ENCODE measurements around the gene RPIA. TPM values are rescaled to one million over a fixed set of nuclear protein-coding genes. Genes with fewer than 3 reads are reported as not detected.
A peak's percentile ranks its signal among the peaks of the same experiment; 100 is the strongest.

The RPIA gene
- total and polyA plus RNA-seq, 2 of the 13 experiments (the other 11 are each of a cell fraction or from before 2014, with no cell fraction given), result 13.3 to 23.9 TPM

DNA sequence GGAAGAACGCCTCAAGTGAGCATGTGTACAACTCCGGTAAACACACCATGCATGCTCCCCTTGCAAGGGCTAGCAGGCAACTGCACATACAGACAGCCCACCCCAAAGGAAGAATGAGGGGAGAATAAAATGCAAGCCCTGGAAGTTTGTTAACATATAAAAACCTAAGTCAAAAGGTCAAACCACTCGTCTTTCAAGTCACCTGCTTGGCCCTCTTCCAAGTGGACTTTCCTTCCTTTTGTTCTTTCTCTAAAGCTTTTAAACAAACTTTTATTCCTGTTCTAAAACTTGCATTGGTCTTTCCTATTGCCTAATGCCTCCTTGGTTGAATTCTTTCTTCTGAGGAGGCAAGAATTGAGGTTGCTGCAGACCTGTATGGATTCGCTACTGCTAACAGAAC, 5.2 kb upstream of the RPIA start (continued):
- TF ChIP-seq GATAD2A (CRISPR knock-in tag; IDR thresholded peaks at IDR 0.05), result 0 out of 2 replicates have a peak, but pooled peaks have one; percentile 33
- TF ChIP-seq, protein P1, sequence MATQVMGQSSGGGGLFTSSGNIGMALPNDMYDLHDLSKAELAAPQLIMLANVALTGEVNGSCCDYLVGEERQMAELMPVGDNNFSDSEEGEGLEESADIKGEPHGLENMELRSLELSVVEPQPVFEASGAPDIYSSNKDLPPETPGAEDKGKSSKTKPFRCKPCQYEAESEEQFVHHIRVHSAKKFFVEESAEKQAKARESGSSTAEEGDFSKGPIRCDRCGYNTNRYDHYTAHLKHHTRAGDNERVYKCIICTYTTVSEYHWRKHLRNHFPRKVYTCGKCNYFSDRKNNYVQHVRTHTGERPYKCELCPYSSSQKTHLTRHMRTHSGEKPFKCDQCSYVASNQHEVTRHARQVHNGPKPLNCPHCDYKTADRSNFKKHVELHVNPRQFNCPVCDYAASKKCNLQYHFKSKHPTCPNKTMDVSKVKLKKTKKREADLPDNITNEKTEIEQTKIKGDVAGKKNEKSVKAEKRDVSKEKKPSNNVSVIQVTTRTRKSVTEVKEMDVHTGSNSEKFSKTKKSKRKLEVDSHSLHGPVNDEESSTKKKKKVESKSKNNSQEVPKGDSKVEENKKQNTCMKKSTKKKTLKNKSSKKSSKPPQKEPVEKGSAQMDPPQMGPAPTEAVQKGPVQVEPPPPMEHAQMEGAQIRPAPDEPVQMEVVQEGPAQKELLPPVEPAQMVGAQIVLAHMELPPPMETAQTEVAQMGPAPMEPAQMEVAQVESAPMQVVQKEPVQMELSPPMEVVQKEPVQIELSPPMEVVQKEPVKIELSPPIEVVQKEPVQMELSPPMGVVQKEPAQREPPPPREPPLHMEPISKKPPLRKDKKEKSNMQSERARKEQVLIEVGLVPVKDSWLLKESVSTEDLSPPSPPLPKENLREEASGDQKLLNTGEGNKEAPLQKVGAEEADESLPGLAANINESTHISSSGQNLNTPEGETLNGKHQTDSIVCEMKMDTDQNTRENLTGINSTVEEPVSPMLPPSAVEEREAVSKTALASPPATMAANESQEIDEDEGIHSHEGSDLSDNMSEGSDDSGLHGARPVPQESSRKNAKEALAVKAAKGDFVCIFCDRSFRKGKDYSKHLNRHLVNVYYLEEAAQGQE (IDR thresholded peaks at IDR 0.05; ENCODE audit: borderline replicate concordance in 1 of 2, low read depth in 1 of 2, low read length in 2 of 2), result no peak
- no peak for TF ChIP-seq NFRKB (IDR thresholded peaks at IDR 0.05)
- TF ChIP-seq, protein P2, sequence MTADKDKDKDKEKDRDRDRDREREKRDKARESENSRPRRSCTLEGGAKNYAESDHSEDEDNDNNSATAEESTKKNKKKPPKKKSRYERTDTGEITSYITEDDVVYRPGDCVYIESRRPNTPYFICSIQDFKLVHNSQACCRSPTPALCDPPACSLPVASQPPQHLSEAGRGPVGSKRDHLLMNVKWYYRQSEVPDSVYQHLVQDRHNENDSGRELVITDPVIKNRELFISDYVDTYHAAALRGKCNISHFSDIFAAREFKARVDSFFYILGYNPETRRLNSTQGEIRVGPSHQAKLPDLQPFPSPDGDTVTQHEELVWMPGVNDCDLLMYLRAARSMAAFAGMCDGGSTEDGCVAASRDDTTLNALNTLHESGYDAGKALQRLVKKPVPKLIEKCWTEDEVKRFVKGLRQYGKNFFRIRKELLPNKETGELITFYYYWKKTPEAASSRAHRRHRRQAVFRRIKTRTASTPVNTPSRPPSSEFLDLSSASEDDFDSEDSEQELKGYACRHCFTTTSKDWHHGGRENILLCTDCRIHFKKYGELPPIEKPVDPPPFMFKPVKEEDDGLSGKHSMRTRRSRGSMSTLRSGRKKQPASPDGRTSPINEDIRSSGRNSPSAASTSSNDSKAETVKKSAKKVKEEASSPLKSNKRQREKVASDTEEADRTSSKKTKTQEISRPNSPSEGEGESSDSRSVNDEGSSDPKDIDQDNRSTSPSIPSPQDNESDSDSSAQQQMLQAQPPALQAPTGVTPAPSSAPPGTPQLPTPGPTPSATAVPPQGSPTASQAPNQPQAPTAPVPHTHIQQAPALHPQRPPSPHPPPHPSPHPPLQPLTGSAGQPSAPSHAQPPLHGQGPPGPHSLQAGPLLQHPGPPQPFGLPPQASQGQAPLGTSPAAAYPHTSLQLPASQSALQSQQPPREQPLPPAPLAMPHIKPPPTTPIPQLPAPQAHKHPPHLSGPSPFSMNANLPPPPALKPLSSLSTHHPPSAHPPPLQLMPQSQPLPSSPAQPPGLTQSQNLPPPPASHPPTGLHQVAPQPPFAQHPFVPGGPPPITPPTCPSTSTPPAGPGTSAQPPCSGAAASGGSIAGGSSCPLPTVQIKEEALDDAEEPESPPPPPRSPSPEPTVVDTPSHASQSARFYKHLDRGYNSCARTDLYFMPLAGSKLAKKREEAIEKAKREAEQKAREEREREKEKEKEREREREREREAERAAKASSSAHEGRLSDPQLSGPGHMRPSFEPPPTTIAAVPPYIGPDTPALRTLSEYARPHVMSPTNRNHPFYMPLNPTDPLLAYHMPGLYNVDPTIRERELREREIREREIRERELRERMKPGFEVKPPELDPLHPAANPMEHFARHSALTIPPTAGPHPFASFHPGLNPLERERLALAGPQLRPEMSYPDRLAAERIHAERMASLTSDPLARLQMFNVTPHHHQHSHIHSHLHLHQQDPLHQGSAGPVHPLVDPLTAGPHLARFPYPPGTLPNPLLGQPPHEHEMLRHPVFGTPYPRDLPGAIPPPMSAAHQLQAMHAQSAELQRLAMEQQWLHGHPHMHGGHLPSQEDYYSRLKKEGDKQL (CRISPR knock-in tag; IDR thresholded peaks at IDR 0.05; ENCODE audit: low read depth), result no peak
- TF ChIP-seq KAT7 (CRISPR knock-in tag; IDR thresholded peaks at IDR 0.05; ENCODE audit: borderline replicate concordance), result no peak
- TF ChIP-seq, protein P3, sequence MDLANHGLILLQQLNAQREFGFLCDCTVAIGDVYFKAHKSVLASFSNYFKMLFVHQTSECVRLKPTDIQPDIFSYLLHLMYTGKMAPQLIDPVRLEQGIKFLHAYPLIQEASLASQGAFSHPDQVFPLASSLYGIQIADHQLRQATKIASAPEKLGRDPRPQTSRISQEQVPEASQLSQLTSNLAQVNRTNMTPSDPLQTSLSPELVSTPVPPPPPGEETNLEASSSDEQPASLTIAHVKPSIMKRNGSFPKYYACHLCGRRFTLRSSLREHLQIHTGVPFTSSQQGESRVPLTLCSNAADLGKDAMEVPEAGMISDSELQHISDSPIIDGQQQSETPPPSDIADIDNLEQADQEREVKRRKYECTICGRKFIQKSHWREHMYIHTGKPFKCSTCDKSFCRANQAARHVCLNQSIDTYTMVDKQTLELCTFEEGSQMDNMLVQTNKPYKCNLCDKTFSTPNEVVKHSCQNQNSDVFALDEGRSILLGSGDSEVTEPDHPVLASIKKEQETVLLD (CRISPR knock-in tag; IDR thresholded peaks at IDR 0.05; ENCODE audit: low read depth), result no peak
- no peak for TF ChIP-seq FOSL1 (CRISPR knock-in tag; IDR thresholded peaks at IDR 0.05; ENCODE audit: borderline replicate concordance)
- no peak for TF ChIP-seq ZFY (CRISPR knock-in tag; IDR thresholded peaks at IDR 0.05)
- peak in 1 of 2 experiments; percentile 49; a peak in 1 of 4 replicates for TF ChIP-seq NR2F1 (CRISPR knock-in tag; IDR thresholded peaks at IDR 0.05)
- 0 out of 2 replicates have a peak, but pooled peaks have one; percentile 23 for TF ChIP-seq CEBPG (CRISPR knock-in tag; IDR thresholded peaks at IDR 0.05)
- TF ChIP-seq, protein P4, sequence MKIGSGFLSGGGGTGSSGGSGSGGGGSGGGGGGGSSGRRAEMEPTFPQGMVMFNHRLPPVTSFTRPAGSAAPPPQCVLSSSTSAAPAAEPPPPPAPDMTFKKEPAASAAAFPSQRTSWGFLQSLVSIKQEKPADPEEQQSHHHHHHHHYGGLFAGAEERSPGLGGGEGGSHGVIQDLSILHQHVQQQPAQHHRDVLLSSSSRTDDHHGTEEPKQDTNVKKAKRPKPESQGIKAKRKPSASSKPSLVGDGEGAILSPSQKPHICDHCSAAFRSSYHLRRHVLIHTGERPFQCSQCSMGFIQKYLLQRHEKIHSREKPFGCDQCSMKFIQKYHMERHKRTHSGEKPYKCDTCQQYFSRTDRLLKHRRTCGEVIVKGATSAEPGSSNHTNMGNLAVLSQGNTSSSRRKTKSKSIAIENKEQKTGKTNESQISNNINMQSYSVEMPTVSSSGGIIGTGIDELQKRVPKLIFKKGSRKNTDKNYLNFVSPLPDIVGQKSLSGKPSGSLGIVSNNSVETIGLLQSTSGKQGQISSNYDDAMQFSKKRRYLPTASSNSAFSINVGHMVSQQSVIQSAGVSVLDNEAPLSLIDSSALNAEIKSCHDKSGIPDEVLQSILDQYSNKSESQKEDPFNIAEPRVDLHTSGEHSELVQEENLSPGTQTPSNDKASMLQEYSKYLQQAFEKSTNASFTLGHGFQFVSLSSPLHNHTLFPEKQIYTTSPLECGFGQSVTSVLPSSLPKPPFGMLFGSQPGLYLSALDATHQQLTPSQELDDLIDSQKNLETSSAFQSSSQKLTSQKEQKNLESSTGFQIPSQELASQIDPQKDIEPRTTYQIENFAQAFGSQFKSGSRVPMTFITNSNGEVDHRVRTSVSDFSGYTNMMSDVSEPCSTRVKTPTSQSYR (CRISPR knock-in tag; IDR thresholded peaks at IDR 0.05; ENCODE audit: borderline replicate concordance), result no peak
- no peak for TF ChIP-seq MTA3 (CRISPR knock-in tag; IDR thresholded peaks at IDR 0.05)
- TF ChIP-seq ZBTB8A (CRISPR knock-in tag; IDR thresholded peaks at IDR 0.05; ENCODE audit: borderline replicate concordance, low read depth), result no peak
- TF ChIP-seq NFIC (IDR thresholded peaks at IDR 0.05; ENCODE audit: low read length), result peak; percentile 44; the same call in 1 of the 2 replicates
- TF ChIP-seq, protein P5, sequence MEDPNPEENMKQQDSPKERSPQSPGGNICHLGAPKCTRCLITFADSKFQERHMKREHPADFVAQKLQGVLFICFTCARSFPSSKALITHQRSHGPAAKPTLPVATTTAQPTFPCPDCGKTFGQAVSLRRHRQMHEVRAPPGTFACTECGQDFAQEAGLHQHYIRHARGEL (CRISPR knock-in tag; IDR thresholded peaks at IDR 0.05), result no peak
- TF ChIP-seq ZFP90 (CRISPR knock-in tag; IDR thresholded peaks at IDR 0.05; ENCODE audit: borderline replicate concordance), result no peak
- peak; percentile 51; the same call in 1 of the 2 replicates for TF ChIP-seq NR2F2 (IDR thresholded peaks at IDR 0.05; ENCODE audit: borderline replicate concordance, low read depth)

Measured in HepG2 (cell line).